DMS114 treated with DMSO at 0.1 percent for 48 hours (cell line): ENCODE measurements around the gene MPST.

Source experiments
- DNase-seq: peaks from one replicate; lab custom pipeline; 2025; ENCODE audit not compliant: unreplicated experiment; lab: John Stamatoyannopoulos, UW

Gene MPST

GRCh38 chr22:37075822-37076433 is 56.4 kb downstream of the MPST start:
- DNase-seq, result no peak

- no peak for DNase-seq
These were observed 58.4 kb downstream of the MPST start for GRCh38 chr22:37077802-37078448.

GRCh38 chr22:37079158-37079557 is 59.6 kb downstream of the MPST start:
- no peak for DNase-seq
